ENCODE data around the gene VIT. TPM values are rescaled to one million over a fixed set of nuclear protein-coding genes. Genes with fewer than 3 reads are reported as not detected.
"Not testable (repeated sequence)": the region's sequence is repeated elsewhere in the genome, so short reads cannot be mapped to it uniquely, and the experiment has no call there.

VIT gene
- polyA plus RNA-seq, 3 donors = 0.17 TPM; not detected in 2

- DNase-seq (ENCODE audit: low read depth in 3 of 3, low spot score in 2 of 3) = no peak
Observed at GRCh38 chr2:36676364-36676763, 20.1 kb upstream of the VIT start.

- no peak for DNase-seq (ENCODE audit: low read depth in 3 of 3, low spot score in 2 of 3)
Observed at GRCh38 chr2:36677386-36677785, 19.1 kb upstream of the VIT start.

- DNase-seq (ENCODE audit: low read depth in 3 of 3, low spot score in 2 of 3) = no peak
Observed at GRCh38 chr2:36677996-36678605, 18.4 kb upstream of the VIT start.

- DNase-seq (ENCODE audit: low read depth in 3 of 3, low spot score in 2 of 3) = no peak
Observed at GRCh38 chr2:36678856-36679255, 17.7 kb upstream of the VIT start.

GRCh38 chr2:36680012-36680411 is 16.5 kb upstream of the VIT start:
- DNase-seq (ENCODE audit: low read depth in 3 of 3, low spot score in 2 of 3) = no peak

GRCh38 chr2:36682562-36682961 is 13.9 kb upstream of the VIT start:
- no peak for DNase-seq (ENCODE audit: low read depth in 3 of 3, low spot score in 2 of 3)

GRCh38 chr2:36683002-36683401 is 13.5 kb upstream of the VIT start:
- DNase-seq (ENCODE audit: low read depth in 3 of 3, low spot score in 2 of 3) = no peak

GRCh38 chr2:36688291-36688690 is 8.2 kb upstream of the VIT start:
- DNase-seq (ENCODE audit: low read depth in 3 of 3, low spot score in 2 of 3) = not testable (repeated sequence)

GRCh38 chr2:36689013-36689412 is 7.5 kb upstream of the VIT start:
- not testable (repeated sequence) for DNase-seq (ENCODE audit: low read depth in 3 of 3, low spot score in 2 of 3)

- no peak for DNase-seq (ENCODE audit: low read depth in 3 of 3, low spot score in 2 of 3)
Observed at GRCh38 chr2:36692121-36692520, 4.4 kb upstream of the VIT start.

- DNase-seq (ENCODE audit: low read depth in 3 of 3, low spot score in 2 of 3) = no peak
Observed at GRCh38 chr2:36693825-36694224, 2.7 kb upstream of the VIT start.

- DNase-seq (ENCODE audit: low read depth in 3 of 3, low spot score in 2 of 3) = no peak
Observed at GRCh38 chr2:36695746-36696415, 626 bp upstream of the VIT start.

GRCh38 chr2:36697424-36698066 is 1.0 kb downstream of the VIT start:
- no peak for DNase-seq (ENCODE audit: low read depth in 3 of 3, low spot score in 2 of 3)

GRCh38 chr2:36698993-36699392 is 2.5 kb downstream of the VIT start:
- DNase-seq (ENCODE audit: low read depth in 3 of 3, low spot score in 2 of 3) = no peak

- DNase-seq (ENCODE audit: low read depth in 3 of 3, low spot score in 2 of 3) = no peak
Observed at GRCh38 chr2:36700311-36700710, 3.8 kb downstream of the VIT start.

- no peak for DNase-seq (ENCODE audit: low read depth in 3 of 3, low spot score in 2 of 3)
Observed at GRCh38 chr2:36701391-36701795, 4.9 kb downstream of the VIT start.

- DNase-seq (ENCODE audit: low read depth in 3 of 3, low spot score in 2 of 3) = no peak
Observed at GRCh38 chr2:36701918-36702317, 5.4 kb downstream of the VIT start.

GRCh38 chr2:36702781-36703180 is 6.3 kb downstream of the VIT start:
- DNase-seq (ENCODE audit: low read depth in 3 of 3, low spot score in 2 of 3) = no peak

GRCh38 chr2:36704475-36705150 is 8.1 kb downstream of the VIT start:
- DNase-seq (ENCODE audit: low read depth in 3 of 3, low spot score in 2 of 3) = no peak

GRCh38 chr2:36705326-36706020 is 9.0 kb downstream of the VIT start:
- DNase-seq (ENCODE audit: low read depth in 3 of 3, low spot score in 2 of 3) = no peak

Data from right renal cortex interstitium (tissue), 3 donors.